Esophagus squamous epithelium (tissue), 4 donors: ENCODE measurements around the gene SGPP1.

Source experiments
- CTCF ChIP-seq, 6 experiments: fragments of 450-650 bp in 4 of 6; fragments of 200-600 bp in 2 of 6; sonication (generic) in 2 of 6; IDR thresholded peaks; one replicate each; pipeline ENCODE4 v1.5.1; 2016 to 2019; ENCODE audit warnings: antibody characterized with exemption in 6 of 6, mild to moderate bottlenecking in 4 of 6, moderate library complexity in 4 of 6
- POLR2A ChIP-seq, 4 donors: fragments of 450-650 bp; IDR thresholded peaks; one replicate each; pipeline ENCODE4 v1.6.1; 2017; ENCODE audit warnings: antibody characterized with exemption in 4 of 4, mild to moderate bottlenecking in 4 of 4, moderate library complexity in 3 of 4

GRCh38 chr14:63737582-63738006 lies 9.7 kb upstream of the SGPP1 start:
- TF ChIP-seq CTCF (IDR thresholded peaks at IDR 0.05) (no peak), POLR2A (IDR thresholded peaks at IDR 0.05) (no peak)
